ENCODE results near the gene NAB1.

The NAB1 gene

DNA sequence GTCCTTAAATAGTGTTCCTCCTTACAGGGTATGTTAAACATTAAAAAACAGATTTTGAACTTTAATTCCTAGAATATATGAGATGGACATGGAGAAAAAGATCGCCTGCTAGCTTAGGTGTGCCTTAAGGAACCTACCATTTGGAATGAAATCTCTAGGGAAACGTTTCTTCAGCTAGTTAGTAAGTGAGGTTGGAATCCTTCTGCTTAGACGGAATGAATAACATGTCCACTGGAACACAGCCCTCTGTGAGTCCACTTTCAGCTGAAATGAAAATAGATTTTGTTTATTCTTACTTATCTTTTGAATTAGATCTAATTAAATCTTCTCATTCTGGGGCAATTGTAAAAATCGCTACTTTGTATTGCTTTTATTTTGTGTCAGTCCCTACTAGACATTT is 28.4 kb downstream of the NAB1 start:
- Histone ChIP-seq H3K36me3 (peaks cover 19% of the 10 kb centered on the region), H3K9me3 (no peaks in the 10 kb centered on the region), H3K4me1 (peaks cover 30% of the 10 kb centered on the region), H3K27me3 (no peaks in the 10 kb centered on the region), H3K4me3 (ENCODE audit: low read depth, low read length) (no peak overlapping the region)
- no peak for DNase-seq
- TF ChIP-seq, protein P1, sequence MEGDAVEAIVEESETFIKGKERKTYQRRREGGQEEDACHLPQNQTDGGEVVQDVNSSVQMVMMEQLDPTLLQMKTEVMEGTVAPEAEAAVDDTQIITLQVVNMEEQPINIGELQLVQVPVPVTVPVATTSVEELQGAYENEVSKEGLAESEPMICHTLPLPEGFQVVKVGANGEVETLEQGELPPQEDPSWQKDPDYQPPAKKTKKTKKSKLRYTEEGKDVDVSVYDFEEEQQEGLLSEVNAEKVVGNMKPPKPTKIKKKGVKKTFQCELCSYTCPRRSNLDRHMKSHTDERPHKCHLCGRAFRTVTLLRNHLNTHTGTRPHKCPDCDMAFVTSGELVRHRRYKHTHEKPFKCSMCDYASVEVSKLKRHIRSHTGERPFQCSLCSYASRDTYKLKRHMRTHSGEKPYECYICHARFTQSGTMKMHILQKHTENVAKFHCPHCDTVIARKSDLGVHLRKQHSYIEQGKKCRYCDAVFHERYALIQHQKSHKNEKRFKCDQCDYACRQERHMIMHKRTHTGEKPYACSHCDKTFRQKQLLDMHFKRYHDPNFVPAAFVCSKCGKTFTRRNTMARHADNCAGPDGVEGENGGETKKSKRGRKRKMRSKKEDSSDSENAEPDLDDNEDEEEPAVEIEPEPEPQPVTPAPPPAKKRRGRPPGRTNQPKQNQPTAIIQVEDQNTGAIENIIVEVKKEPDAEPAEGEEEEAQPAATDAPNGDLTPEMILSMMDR (IDR thresholded peaks at IDR 0.05; ENCODE audit: low read depth, low read length) = no peak

DNA sequence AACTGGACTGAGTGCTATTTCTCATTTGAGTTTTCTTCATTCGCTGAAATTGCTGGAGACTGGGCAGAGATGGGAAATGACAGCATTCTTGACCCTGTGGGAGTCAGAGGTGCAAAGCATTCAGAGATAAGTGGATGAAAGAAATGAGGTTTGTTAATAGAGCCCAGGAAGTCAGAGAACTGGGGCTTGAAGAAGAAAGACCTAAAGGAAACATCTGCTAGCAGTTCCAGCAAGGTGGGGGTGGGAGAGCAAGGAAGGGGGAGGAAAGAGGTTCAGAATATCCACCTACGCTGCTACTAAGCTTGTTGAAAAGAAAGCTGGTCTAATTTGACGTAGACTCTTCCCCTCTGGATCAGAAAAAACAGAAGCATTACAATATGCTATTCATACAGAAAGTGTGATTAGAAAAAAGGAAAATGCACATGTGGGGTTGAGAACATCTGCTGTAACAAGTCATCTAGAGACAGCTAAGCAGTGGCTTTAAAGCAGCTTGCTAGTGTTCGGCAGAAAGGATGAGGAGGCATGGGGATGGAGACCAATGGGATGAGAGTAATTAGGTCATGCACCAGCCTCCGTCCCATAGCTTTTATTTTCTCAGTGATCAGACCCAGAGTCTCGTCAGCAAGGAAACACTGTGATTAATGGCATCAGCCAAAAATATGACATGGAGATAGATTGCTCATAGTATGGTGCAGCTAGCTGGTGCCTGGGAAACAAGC is 29.7 kb downstream of the NAB1 start:
- Histone ChIP-seq H3K4me1 (peaks cover 30% of the 10 kb centered on the region), H3K27me3 (no peaks in the 10 kb centered on the region), H3K4me3 (ENCODE audit: low read depth, low read length) (no peak overlapping the region), H3K9me3 (no peaks in the 10 kb centered on the region), H3K36me3 (peaks cover 15% of the 10 kb centered on the region)
- TF ChIP-seq, protein P1 (IDR thresholded peaks at IDR 0.05; ENCODE audit: low read depth, low read length) = no peak
- peak; percentile 16 for DNase-seq

DNA sequence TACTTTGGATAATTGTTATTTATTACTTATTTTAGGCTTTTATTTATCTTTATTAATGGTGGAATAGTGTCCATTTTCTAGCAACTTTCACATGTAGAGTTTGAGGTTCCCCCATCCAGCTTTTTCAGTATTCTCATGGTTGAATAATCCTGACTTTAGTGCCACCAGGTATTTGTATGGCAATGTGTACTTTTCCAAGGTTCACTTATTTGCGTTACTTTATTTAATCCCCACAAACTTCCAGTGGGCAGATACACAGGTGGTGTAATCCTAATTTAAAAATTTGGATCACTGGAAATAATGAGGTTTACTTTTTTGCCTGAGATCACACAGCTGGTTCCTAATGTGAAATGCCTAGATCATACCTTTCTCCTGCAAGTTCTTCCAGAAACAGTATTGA is 30.5 kb downstream of the NAB1 start:
- peaks cover 24% of the 10 kb centered on the region for H3K4me1 ChIP-seq
- no peaks in the 10 kb centered on the region for H3K27me3 ChIP-seq
- H3K9me3 ChIP-seq = no peaks in the 10 kb centered on the region
- no peak for DNase-seq
- peaks cover 8% of the 10 kb centered on the region for H3K36me3 ChIP-seq
- H3K4me3 ChIP-seq (ENCODE audit: low read depth, low read length) = no peak overlapping the region
- TF ChIP-seq, protein P1 (IDR thresholded peaks at IDR 0.05; ENCODE audit: low read depth, low read length) = no peak

DNA sequence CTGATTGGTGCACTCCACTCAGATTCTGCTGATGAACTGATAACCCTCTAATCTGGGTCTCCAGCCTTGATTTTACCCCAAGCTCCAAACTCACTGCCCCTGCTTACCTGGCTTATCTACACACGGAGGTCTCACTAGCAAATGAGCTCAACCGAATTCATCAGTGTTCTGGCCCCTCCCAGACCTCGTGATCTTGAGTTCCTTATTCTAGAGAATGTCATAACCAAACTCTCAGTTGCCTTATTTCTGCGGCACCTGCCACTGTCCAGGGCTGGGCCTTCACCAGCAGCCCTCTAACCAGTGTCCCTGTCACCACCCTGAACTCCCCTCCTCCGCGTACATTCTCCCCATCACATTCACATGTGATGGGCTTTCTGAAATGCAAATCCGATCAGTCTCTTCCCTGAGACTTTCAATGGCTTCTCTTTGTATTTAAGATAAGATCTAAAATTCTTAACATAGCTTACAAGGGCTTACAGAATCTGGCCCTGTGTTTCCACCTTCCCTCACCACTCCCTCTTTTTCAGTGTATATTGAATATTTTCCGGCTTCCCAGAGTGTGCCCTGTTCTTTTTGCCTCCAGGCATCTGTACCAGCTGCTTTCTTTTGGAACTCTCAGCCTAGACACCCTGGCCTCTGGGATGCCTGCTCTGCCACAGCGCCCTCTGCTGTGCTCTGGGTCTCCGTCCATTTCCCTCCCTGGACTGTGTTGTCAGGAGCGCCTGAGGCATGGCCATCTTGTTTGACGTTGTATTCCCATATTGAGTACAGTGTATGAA is 31.1 kb downstream of the NAB1 start:
- H3K4me1 ChIP-seq = peaks cover 23% of the 10 kb centered on the region
- H3K36me3 ChIP-seq = peaks cover 6% of the 10 kb centered on the region
- DNase-seq = peak; percentile 78
- no peaks in the 10 kb centered on the region for H3K9me3 ChIP-seq
- no peaks in the 10 kb centered on the region for H3K27me3 ChIP-seq
- TF ChIP-seq, protein P1 (IDR thresholded peaks at IDR 0.05; ENCODE audit: low read depth, low read length) = peak; percentile 83
- H3K4me3 ChIP-seq (ENCODE audit: low read depth, low read length) = no peak overlapping the region

DNA sequence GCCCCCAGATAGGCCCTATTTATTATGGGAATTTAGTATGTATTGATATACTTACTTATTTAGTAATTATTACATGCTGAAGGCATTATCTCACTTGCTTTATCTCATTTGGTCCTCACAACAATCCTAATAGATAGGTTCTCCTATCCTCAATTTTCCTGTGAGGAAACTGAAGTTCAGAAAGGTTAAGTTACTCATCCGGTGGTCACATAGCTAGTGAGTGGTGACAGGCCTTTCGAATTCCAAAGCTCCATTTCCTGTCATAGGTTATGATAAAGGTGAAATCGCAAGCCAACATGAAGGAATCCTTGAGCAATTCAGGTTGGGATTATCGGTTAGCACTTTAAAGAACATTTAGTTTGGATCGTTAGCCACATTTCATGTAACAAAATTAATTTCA is 33.3 kb downstream of the NAB1 start:
- no peaks in the 10 kb centered on the region for H3K27me3 ChIP-seq
- TF ChIP-seq, protein P1 (IDR thresholded peaks at IDR 0.05; ENCODE audit: low read depth, low read length) = no peak
- H3K36me3 ChIP-seq = peaks cover 7% of the 10 kb centered on the region
- peaks cover 23% of the 10 kb centered on the region for H3K4me1 ChIP-seq
- H3K9me3 ChIP-seq = no peaks in the 10 kb centered on the region
- DNase-seq = no peak
- no peak overlapping the region for H3K4me3 ChIP-seq (ENCODE audit: low read depth, low read length)

DNA sequence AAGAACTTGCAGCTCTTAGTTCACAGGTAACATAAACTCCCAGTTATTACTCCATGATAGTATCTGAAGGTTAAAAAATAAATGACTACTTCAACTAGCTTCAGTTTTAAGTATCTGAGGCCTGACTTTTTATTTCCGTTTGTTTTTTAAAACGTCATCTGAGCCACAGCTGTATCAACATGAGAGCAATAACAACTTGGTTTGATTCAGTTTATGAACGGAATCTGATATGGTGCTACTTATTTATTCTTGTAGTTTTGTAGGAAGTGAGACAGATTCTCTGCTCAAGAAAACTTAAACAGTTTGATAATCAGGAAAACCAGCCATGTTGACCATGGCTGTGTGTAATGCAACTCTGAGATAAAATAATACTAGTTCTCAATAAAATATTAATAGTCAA is 34.9 kb downstream of the NAB1 start:
- DNase-seq = no peak
- TF ChIP-seq, protein P1 (IDR thresholded peaks at IDR 0.05; ENCODE audit: low read depth, low read length) = no peak
- Histone ChIP-seq H3K4me3 (ENCODE audit: low read depth, low read length) (no peak overlapping the region), H3K36me3 (peaks cover 14% of the 10 kb centered on the region), H3K4me1 (peaks cover 16% of the 10 kb centered on the region), H3K27me3 (no peaks in the 10 kb centered on the region), H3K9me3 (no peaks in the 10 kb centered on the region)

Data from BE2C (cell line).